T-helper 2 cell treated with Interferon-gamma antibody and Interleukin-4, amounts not matched to agents 5 μg/mL and 100 μg/mL, for 36 hours (primary cell): ENCODE data around the gene WASF2.

ENCODE experiments used
- DNase-seq: peaks from one replicate; pipeline ENCODE4 v3.0.0; 2021; ENCODE audit warnings: low spot score
- H3K27ac Mint-ChIP-seq: one replicate; pipeline ENCODE4 v1.8.0; 2021; ENCODE audit warnings: mild to moderate bottlenecking, mixed read lengths
- H3K27me3 Mint-ChIP-seq: one replicate; pipeline ENCODE4 v1.8.0; 2021; ENCODE audit warnings: low read depth, mixed read lengths
- H3K36me3 Mint-ChIP-seq: one replicate; pipeline ENCODE4 v1.8.0; 2021; ENCODE audit warnings: low read depth, mixed read lengths
- H3K4me1 Mint-ChIP-seq: one replicate; pipeline ENCODE4 v1.8.0; 2021; ENCODE audit warnings: low read depth, mixed read lengths
- H3K4me3 Mint-ChIP-seq: one replicate; pipeline ENCODE4 v1.8.0; 2022; ENCODE audit warnings: mild to moderate bottlenecking, moderate library complexity, mixed read lengths
- H3K9me3 Mint-ChIP-seq: one replicate; pipeline ENCODE4 v1.8.0; 2021; ENCODE audit warnings: mixed read lengths

Gene WASF2

GRCh38 chr1:27403065-27403726, 86.8 kb downstream of the WASF2 start:
- Mint-ChIP-seq H3K27ac (peak overlapping the region; percentile 45), H3K36me3 (peaks cover 16% of the 10 kb centered on the region), H3K4me3 (no peak overlapping the region), H3K4me1 (peaks cover 17% of the 10 kb centered on the region), H3K27me3 (no peaks in the 10 kb centered on the region), H3K9me3 (no peaks in the 10 kb centered on the region)
- DNase-seq, result no peak

- no peaks in the 10 kb centered on the region for H3K9me3 Mint-ChIP-seq
- H3K4me1 Mint-ChIP-seq, result peaks cover 17% of the 10 kb centered on the region
- peaks cover 10% of the 10 kb centered on the region for H3K36me3 Mint-ChIP-seq
Measured at GRCh38 chr1:27402349-27402754, 87.6 kb downstream of the WASF2 start.

DNA sequence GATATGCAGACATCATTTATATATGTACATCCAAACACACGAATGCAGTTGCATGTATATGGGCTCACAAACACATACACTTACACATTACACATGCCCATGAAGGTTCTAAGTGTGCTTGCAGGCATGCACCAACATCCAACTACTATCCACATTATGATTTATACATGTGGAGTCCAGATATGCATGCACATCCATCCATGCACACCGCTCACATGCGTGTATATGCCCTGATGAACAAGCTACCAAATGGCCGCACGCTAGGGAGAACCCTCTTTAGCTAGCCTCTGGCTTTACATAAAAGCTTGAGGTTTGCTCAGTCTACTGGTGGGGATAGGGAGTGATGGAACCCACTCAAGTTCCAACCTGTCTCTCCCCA, 89.0 kb downstream of the WASF2 start:
- peaks cover 17% of the 10 kb centered on the region for H3K4me1 Mint-ChIP-seq
- no peak for DNase-seq
- H3K27ac Mint-ChIP-seq, result no peak overlapping the region

More at GRCh38 chr1:27402349-27402754, 87.6 kb downstream of the WASF2 start:
- no peak for DNase-seq
- Mint-ChIP-seq H3K27ac (no peak overlapping the region), H3K27me3 (no peaks in the 10 kb centered on the region), H3K4me3 (no peak overlapping the region)

DNA sequence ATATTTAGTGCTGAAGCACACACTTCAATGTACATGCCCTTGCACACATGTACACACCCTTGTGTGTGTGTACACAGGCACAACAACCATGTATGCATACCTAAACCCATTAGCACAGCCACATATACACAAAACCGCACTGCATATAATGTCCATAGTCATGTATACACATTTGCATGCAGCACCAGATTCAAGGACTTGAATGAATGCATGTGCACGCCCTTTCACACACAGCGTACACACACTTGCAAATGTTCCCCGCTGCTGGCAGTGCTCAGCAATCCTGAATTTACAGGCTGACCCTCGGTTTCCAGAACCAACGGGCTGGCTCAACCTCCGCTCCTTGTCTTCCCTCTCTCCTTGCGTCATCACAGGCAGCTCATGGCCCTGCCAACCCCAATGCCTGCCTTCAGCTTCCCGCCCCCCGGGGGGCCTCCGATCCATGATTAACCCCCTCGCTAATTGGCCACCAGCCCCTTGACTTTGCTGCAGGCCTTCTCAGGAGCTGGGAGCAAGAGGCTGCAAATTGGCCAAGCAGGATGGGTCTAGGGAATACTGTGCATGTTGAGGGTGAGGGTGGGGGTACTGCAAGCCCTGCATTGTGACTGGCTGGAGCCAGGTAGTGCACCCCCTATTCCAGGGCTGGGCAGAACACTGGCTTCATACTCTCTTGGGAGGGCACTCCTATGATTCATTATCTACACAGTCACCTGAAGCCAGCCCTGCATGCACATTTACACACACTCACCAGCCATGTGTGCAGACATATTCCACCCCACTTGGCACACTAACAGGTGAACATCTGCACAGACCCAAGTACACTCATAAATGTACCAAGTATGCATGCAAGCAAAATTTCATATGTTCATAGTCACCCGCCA, 89.6 kb downstream of the WASF2 start:
- H3K27me3 Mint-ChIP-seq, result no peaks in the 10 kb centered on the region
- no peaks in the 10 kb centered on the region for H3K9me3 Mint-ChIP-seq
- no peak overlapping the region for H3K4me3 Mint-ChIP-seq
- no peaks in the 10 kb centered on the region for H3K36me3 Mint-ChIP-seq
- no peak for DNase-seq
- no peak overlapping the region for H3K27ac Mint-ChIP-seq
- H3K4me1 Mint-ChIP-seq, result peaks cover 17% of the 10 kb centered on the region

More for the DNA sequence above, 89.0 kb downstream of the WASF2 start:
- H3K9me3 Mint-ChIP-seq, result no peaks in the 10 kb centered on the region
- peaks cover 2% of the 10 kb centered on the region for H3K36me3 Mint-ChIP-seq
- H3K27me3 Mint-ChIP-seq, result no peaks in the 10 kb centered on the region
- no peak overlapping the region for H3K4me3 Mint-ChIP-seq

GRCh38 chr1:27399251-27400025, 90.5 kb downstream of the WASF2 start:
- no peak for DNase-seq
- Mint-ChIP-seq H3K4me1 (peaks cover 16% of the 10 kb centered on the region), H3K27ac (no peak overlapping the region), H3K9me3 (no peaks in the 10 kb centered on the region), H3K27me3 (no peaks in the 10 kb centered on the region), H3K36me3 (no peaks in the 10 kb centered on the region), H3K4me3 (no peak overlapping the region)

DNA sequence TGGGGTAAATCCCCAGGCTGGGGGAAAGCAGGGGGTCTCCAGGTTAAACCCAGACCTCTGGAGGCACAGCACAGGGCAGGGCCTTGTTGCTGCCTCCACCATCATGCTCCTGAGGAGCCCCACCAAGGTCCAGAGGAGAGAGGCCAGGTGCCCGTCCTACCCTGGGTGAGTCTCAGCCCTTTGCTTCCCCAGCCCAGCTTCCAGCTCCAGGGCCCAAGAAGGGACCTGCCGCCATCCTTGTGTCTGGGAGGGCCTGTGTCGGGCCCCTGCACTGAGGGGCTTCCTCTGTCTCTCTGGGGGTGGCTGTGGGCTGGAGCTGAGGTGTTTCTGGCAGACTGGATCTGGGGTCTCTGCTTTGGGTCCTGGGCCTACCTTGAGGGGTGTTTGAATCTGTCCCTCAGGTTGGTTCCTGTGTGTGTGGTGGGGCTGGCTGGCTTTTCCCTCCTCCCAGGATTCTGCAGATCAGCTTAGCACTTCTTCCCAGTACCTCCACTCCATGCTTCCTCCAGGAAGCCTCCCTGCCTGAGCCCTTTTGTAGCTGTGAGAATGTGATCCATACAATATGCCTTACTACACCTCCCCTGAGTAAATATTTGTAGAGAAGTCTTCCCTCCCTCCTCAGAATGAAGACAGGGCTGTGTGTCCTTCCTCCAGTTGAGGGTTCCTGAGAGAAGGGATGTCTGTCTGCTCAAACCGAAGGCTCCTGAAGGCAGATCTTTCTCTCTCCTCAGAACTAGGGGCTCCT, 91.4 kb downstream of the WASF2 start:
- Mint-ChIP-seq H3K36me3 (no peaks in the 10 kb centered on the region), H3K9me3 (no peaks in the 10 kb centered on the region), H3K4me3 (no peak overlapping the region), H3K27ac (peak overlapping the region; percentile 35), H3K27me3 (no peaks in the 10 kb centered on the region), H3K4me1 (peaks cover 10% of the 10 kb centered on the region)
- DNase-seq, result no peak

GRCh38 chr1:27397749-27398148, 92.2 kb downstream of the WASF2 start:
- no peaks in the 10 kb centered on the region for H3K27me3 Mint-ChIP-seq
- no peak for DNase-seq
- no peaks in the 10 kb centered on the region for H3K9me3 Mint-ChIP-seq
- H3K4me3 Mint-ChIP-seq, result no peak overlapping the region
- no peaks in the 10 kb centered on the region for H3K36me3 Mint-ChIP-seq
- H3K27ac Mint-ChIP-seq, result no peak overlapping the region
- peaks cover 8% of the 10 kb centered on the region for H3K4me1 Mint-ChIP-seq

GRCh38 chr1:27397110-27397509, 92.9 kb downstream of the WASF2 start:
- H3K27ac Mint-ChIP-seq, result no peak overlapping the region
- H3K36me3 Mint-ChIP-seq, result no peaks in the 10 kb centered on the region
- peaks cover 2% of the 10 kb centered on the region for H3K27me3 Mint-ChIP-seq
- DNase-seq, result no peak
- peaks cover 10% of the 10 kb centered on the region for H3K4me1 Mint-ChIP-seq
- H3K9me3 Mint-ChIP-seq, result no peaks in the 10 kb centered on the region
- no peak overlapping the region for H3K4me3 Mint-ChIP-seq

DNA sequence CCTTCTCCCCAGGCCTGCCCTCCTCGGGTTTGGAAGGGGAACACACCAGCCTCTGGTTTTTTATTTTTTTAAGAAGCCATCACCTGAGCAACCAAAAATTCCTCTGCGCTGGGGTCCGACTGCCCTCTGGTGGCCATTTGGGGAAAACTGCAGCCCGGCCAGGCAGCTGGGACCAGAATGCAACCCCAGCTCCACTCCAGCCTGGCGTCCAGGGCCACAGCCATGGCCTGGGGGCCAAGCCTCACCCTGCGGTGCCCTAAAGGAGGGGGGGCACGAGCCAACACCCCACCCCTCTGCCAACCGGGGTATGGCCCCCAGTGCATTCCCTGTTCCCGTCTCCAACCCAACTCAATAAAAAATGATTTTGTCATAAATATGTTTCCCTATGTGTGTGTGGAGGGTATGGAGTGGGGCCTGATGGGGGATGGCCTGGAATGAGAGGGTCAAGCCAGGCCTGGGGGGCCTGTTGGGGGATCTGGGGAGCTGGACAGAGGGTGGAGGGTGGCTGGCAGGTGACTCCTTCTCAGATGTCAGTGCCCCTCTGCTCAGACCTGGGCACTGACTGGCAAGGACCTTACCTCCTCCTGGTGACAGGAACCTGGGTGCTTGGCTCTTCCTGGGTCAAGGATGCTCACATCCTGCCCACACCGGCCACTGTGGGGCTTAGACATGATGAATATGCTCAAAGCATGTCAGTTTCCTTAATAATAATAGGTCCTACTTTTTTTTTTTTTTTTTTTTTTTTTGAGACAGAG, 94.3 kb downstream of the WASF2 start:
- no peaks in the 10 kb centered on the region for H3K9me3 Mint-ChIP-seq
- H3K4me1 Mint-ChIP-seq, result peaks cover 15% of the 10 kb centered on the region
- no peaks in the 10 kb centered on the region for H3K36me3 Mint-ChIP-seq
- peaks cover 2% of the 10 kb centered on the region for H3K27me3 Mint-ChIP-seq
- peak overlapping the region; percentile 36 for H3K27ac Mint-ChIP-seq
- peak; percentile 74 for DNase-seq
- no peak overlapping the region for H3K4me3 Mint-ChIP-seq

DNA sequence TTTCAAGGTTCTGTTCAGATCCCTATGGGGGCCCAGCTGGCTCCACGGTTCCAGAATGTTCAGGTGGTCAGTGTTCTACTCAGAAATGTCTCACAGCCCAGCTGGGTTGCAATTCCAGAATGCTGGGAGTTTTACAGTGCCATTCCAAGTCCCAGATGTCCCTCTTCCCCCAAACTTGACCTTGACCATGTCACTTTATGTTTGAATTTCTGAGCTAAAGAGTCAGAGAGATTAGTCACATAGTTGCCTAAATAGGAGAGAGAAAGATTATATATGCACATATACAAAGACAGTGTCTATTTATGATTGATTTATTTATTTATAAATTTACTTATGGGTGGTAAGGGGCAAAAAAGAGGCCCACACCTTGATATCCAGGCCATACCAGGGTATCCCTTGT, 95.0 kb downstream of the WASF2 start:
- Mint-ChIP-seq H3K9me3 (no peaks in the 10 kb centered on the region), H3K4me1 (peaks cover 15% of the 10 kb centered on the region), H3K36me3 (no peaks in the 10 kb centered on the region), H3K27me3 (peaks cover 2% of the 10 kb centered on the region), H3K27ac (no peak overlapping the region), H3K4me3 (no peak overlapping the region)
- DNase-seq, result no peak

- peaks cover 2% of the 10 kb centered on the region for H3K27me3 Mint-ChIP-seq
- H3K4me3 Mint-ChIP-seq, result no peak overlapping the region
- H3K36me3 Mint-ChIP-seq, result no peaks in the 10 kb centered on the region
- no peaks in the 10 kb centered on the region for H3K9me3 Mint-ChIP-seq
- H3K27ac Mint-ChIP-seq, result no peak overlapping the region
- DNase-seq, result no peak
- H3K4me1 Mint-ChIP-seq, result peaks cover 15% of the 10 kb centered on the region
Measured at GRCh38 chr1:27394282-27394658, 95.7 kb downstream of the WASF2 start.

- H3K4me1 Mint-ChIP-seq, result peaks cover 15% of the 10 kb centered on the region
- no peak for DNase-seq
- H3K9me3 Mint-ChIP-seq, result no peaks in the 10 kb centered on the region
- H3K4me3 Mint-ChIP-seq, result peak overlapping the region; percentile 79
- no peaks in the 10 kb centered on the region for H3K36me3 Mint-ChIP-seq
- peaks cover 2% of the 10 kb centered on the region for H3K27me3 Mint-ChIP-seq
- H3K27ac Mint-ChIP-seq, result no peak overlapping the region
Measured at GRCh38 chr1:27393641-27394281, 96.2 kb downstream of the WASF2 start.
